GM12878 (cell line): ENCODE data around the gene STK10. TPM values are rescaled to one million over a fixed set of nuclear protein-coding genes. Genes with fewer than 3 reads are reported as not detected.

Experiments
- CHD1 ChIP-seq: IDR thresholded peaks from 2 replicates; pipeline ENCODE4 v1.6.1; 2012; ENCODE audit warnings: low read depth, low read length, improper control_type of control experiment
- CHD4 ChIP-seq: fragments of 200-600 bp; sonication (generic); IDR thresholded peaks from 2 replicates; pipeline ENCODE4 v1.6.1; 2016; ENCODE audit warnings: mild to moderate bottlenecking
- E4F1 ChIP-seq: fragments of 450-650 bp; IDR thresholded peaks from 2 replicates; pipeline ENCODE4 v1.6.1; 2018; ENCODE audit warnings: borderline replicate concordance, mild to moderate bottlenecking; ENCODE audit not compliant: partially characterized antibody
- EED ChIP-seq: sonication (generic); IDR thresholded peaks from 2 replicates; pipeline ENCODE4 v1.6.1; 2016; ENCODE audit warnings: antibody characterized with exemption, low read depth
- HDAC2 ChIP-seq: fragments of 200-600 bp; sonication (generic); IDR thresholded peaks from 2 replicates; pipeline ENCODE4 v1.6.1; 2017
- MTA3 ChIP-seq: IDR thresholded peaks from 2 replicates; pipeline ENCODE4 v1.6.1; 2012; ENCODE audit warnings: low read length, inconsistent platforms, borderline replicate concordance
- PAX5 ChIP-seq: IDR thresholded peaks from 2 replicates; pipeline ENCODE4 v1.6.1; 2011; ENCODE audit warnings: low read depth, low read length, borderline replicate concordance
- PBX3 ChIP-seq: IDR thresholded peaks from 2 replicates; pipeline ENCODE4 v1.6.1; 2011; ENCODE audit warnings: mild to moderate bottlenecking, low read depth, low read length, moderate library complexity; ENCODE audit not compliant: insufficient replicate concordance
- PML ChIP-seq: IDR thresholded peaks from 2 replicates; pipeline ENCODE4 v1.6.1; 2012; ENCODE audit warnings: low read length, inconsistent platforms
- POLR2AphosphoS2 ChIP-seq: IDR thresholded peaks from 2 replicates; pipeline ENCODE4 v1.6.1; 2011; ENCODE audit warnings: low read depth, mild to moderate bottlenecking, low read length, improper control_type of control experiment, moderate library complexity
- RAD51 ChIP-seq: fragments of 450-650 bp; IDR thresholded peaks from 2 replicates; pipeline ENCODE4 v1.6.1; 2016; ENCODE audit warnings: moderate library complexity, mild to moderate bottlenecking, inconsistent platforms
- RBBP5 ChIP-seq: fragments of 200-600 bp; sonication (generic); conservative IDR thresholded peaks from 2 replicates; pipeline ENCODE4 v1.6.1; 2016
- RELB ChIP-seq: fragments of 450-650 bp; IDR thresholded peaks from 2 replicates; pipeline ENCODE4 v1.6.1; 2017; ENCODE audit warnings: low read depth, mild to moderate bottlenecking, moderate library complexity
- RFX5 ChIP-seq: IDR thresholded peaks from 2 replicates; pipeline ENCODE4 v1.6.1; 2011; ENCODE audit warnings: low read depth, low read length, improper control_type of control experiment
- RUNX3 ChIP-seq: IDR thresholded peaks from 2 replicates; pipeline ENCODE4 v1.6.1; 2012; ENCODE audit warnings: low read length, inconsistent platforms
- SKIL ChIP-seq: fragments of 450-650 bp; IDR thresholded peaks from 2 replicates; pipeline ENCODE4 v1.6.1; 2017; ENCODE audit warnings: mild to moderate bottlenecking, low read depth, inconsistent platforms; ENCODE audit not compliant: poor library complexity, severe bottlenecking
- SMC3 ChIP-seq: IDR thresholded peaks from 2 replicates; pipeline ENCODE4 v1.6.1; 2011; ENCODE audit warnings: low read length, improper control_type of control experiment, borderline replicate concordance
- SPI1 ChIP-seq: IDR thresholded peaks from 2 replicates; pipeline ENCODE4 v1.6.1; 2011; ENCODE audit warnings: low read depth, mild to moderate bottlenecking, low read length, moderate library complexity, borderline replicate concordance; ENCODE audit not compliant: insufficient read depth
- TCF3 ChIP-seq: IDR thresholded peaks from 2 replicates; pipeline ENCODE4 v1.6.1; 2012; ENCODE audit warnings: low read depth, mild to moderate bottlenecking, low read length, borderline replicate concordance; ENCODE audit not compliant: insufficient read depth
- ZBTB11 ChIP-seq: fragments of 450-650 bp; formaldehyde crosslinking; IDR thresholded peaks from 2 replicates; pipeline ENCODE4 v1.5.0; 2022; ENCODE audit warnings: mild to moderate bottlenecking, missing genetic modification characterization
- ZNF384 ChIP-seq: IDR thresholded peaks from 2 replicates; pipeline ENCODE4 v1.6.1; 2012; ENCODE audit warnings: low read depth, mild to moderate bottlenecking, low read length, improper control_type of control experiment, borderline replicate concordance
- polyA plus RNA-seq, 11 experiments: library from polyadenylated mRNA; depleted of rRNA in 4 of 11; unstranded in 6 of 11; stranded (reverse) in 5 of 11; fragments of >200 nt; fragmentation: Nextera tagmentation in 4 of 11; fragmentation: Illumina TruSeq in 1 of 11; extraction: Ambion mirVana in 4 of 11; extraction: Trizol in 1 of 11; gene quantifications; 1 replicate in 1 of 11; 2 replicates in 10 of 11; pipeline versions ENCODE4 v1.2.1 to v1.2.3, GENCODE V29; 2011 to 2016; ENCODE audit warnings: inconsistent platforms in 2 of 11, missing spikeins in 2 of 11, low read depth in 1 of 11
- total RNA-seq, 4 experiments: library from RNA; depleted of rRNA in 3 of 4; stranded (reverse); fragments of >200 nt in 3 of 4; fragmentation: Illumina TruSeq in 1 of 4; extraction: Trizol in 1 of 4; gene quantifications; 2 replicates each; pipeline versions ENCODE4 v1.2.1 to v1.2.3, GENCODE V29; 2013 to 2021

The STK10 gene
- total and polyA plus RNA-seq, 10 of the 15 experiments (the other 5 are each of a cell fraction or from before 2014, with no cell fraction given) = 14.2 to 96.4 (median 50.6) TPM

GRCh38 chr5:172004824-172005237 lies 183.2 kb downstream of the STK10 start (continued):
- no peak for TF ChIP-seq PBX3
- no peak for TF ChIP-seq TCF3
- no peak for TF ChIP-seq ZNF384
- TF ChIP-seq SMC3 = no peak
- no peak for TF ChIP-seq RELB
- TF ChIP-seq PAX5 = no peak
- TF ChIP-seq PML = no peak
- no peak; the same call in 1 of the 2 replicates for TF ChIP-seq RUNX3
- TF ChIP-seq RBBP5 = no peak
- TF ChIP-seq HDAC2 = no peak
- TF ChIP-seq RAD51 = no peak
- TF ChIP-seq RFX5 = no peak
- TF ChIP-seq POLR2AphosphoS2 = no peak
- no peak for TF ChIP-seq E4F1
- TF ChIP-seq SPI1 = 0 out of 2 replicates have a peak, but pooled peaks have one; percentile 18
- no peak for TF ChIP-seq CHD4
- no peak for TF ChIP-seq MTA3
- TF ChIP-seq EED = no peak
- TF ChIP-seq SKIL = peak; percentile 27
- no peak for TF ChIP-seq ZBTB11 (CRISPR knock-in tag)
- TF ChIP-seq CHD1 = no peak
